ENCODE data around the gene CGREF1. TPM values are rescaled to one million over a fixed set of nuclear protein-coding genes. Genes with fewer than 3 reads are reported as not detected.

Gene CGREF1
- total and polyA plus RNA-seq, 2 donors (not counting 3 experiments of a cell fraction or from before 2014, with no cell fraction given): 2.9 to 5.8 TPM

DNA sequence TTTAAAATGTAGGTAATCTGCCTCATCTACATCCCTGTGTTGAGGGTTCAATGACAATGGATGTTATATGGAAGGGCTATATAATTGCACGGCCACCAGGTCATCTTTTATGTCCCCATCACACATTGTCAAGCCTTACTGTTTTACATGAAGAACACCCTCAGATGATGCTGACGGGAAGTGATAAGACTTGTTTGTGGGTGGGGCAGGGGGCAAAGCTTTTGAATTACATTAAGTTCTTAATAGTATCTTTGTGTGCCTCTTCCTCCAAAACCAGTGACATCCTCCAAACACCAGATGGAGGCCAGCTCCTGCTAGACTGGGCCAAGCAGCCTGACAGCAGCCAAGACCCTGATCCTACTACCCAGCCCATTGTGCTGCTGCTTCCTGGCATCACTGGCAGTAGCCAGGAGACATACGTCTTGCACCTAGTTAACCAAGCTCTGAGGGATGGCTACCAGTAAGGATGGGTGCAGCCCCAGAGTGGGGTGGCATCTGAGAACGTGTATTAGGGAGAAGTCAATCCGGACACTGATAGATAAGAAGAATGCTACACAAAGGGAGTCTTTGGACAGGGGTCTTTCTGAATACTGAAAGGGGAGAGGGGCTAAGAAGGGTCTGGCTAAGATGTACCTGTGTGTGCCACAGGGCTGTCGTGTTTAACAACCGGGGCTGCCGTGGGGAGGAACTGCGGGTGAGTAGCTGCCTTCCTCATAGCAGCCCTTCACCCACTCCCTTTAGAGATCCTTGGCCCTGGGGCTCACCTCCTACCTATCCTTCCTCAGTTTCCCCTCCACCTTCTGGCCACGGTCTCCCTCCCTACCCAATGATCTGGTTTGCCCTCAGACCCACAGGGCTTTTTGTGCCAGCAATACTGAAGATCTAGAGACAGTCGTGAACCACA, 10.0 kb upstream of the CGREF1 start:
- H4K20me1 ChIP-seq (replicated peaks; ENCODE audit: control insufficient read depth, extremely low read depth, insufficient read depth, low read length): no peaks in the 10 kb centered on the region
- H3K36me3 ChIP-seq (ENCODE audit: control insufficient read depth in 2 of 2, extremely low read depth in 1 of 2, insufficient read depth in 2 of 2, low read length in 2 of 2): peaks cover 6 to 27% of the 10 kb centered on the region in 2 experiments
- H3K4me1 ChIP-seq (ENCODE audit: control insufficient read depth, extremely low read depth, insufficient read depth, low read length): peaks cover 10% of the 10 kb centered on the region
- ChIA-PET CTCF (interaction anchor here (0.8 to 1.2 kb wide), 2 partner anchors 10 to 41 kb away, joined by 3 read pairs; partner anchors contain the start of gene CGREF1), POLR2A (no interaction called here)
- FAIRE-seq (no peak), DNase-seq (ENCODE audit: low read depth, low spot score) (no peak)
- no peaks in the 10 kb centered on the region for H3K9me1 ChIP-seq (replicated peaks; ENCODE audit: control insufficient read depth, extremely low read depth, insufficient read depth, low read length)
- TF ChIP-seq, protein P1, sequence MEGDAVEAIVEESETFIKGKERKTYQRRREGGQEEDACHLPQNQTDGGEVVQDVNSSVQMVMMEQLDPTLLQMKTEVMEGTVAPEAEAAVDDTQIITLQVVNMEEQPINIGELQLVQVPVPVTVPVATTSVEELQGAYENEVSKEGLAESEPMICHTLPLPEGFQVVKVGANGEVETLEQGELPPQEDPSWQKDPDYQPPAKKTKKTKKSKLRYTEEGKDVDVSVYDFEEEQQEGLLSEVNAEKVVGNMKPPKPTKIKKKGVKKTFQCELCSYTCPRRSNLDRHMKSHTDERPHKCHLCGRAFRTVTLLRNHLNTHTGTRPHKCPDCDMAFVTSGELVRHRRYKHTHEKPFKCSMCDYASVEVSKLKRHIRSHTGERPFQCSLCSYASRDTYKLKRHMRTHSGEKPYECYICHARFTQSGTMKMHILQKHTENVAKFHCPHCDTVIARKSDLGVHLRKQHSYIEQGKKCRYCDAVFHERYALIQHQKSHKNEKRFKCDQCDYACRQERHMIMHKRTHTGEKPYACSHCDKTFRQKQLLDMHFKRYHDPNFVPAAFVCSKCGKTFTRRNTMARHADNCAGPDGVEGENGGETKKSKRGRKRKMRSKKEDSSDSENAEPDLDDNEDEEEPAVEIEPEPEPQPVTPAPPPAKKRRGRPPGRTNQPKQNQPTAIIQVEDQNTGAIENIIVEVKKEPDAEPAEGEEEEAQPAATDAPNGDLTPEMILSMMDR (IDR thresholded peaks at IDR 0.05; ENCODE audit: extremely low read depth in 1 of 2, insufficient read depth in 1 of 2, low read depth in 1 of 2, low read length in 2 of 2): no peak
- no peak for TF ChIP-seq POLR2AphosphoS5 (IDR thresholded peaks at IDR 0.05; ENCODE audit: insufficient read depth, low read depth, low read length)
- TF ChIP-seq GATA2 (IDR thresholded peaks at IDR 0.05; ENCODE audit: insufficient read depth, insufficient read length, low read depth, low read length): no peak
- TF ChIP-seq JUN (IDR thresholded peaks at IDR 0.05; ENCODE audit: borderline replicate concordance, insufficient read depth, insufficient read length, low read depth): no peak
- TF ChIP-seq MYC (IDR thresholded peaks at IDR 0.05; ENCODE audit: low read depth, low read length): no peak
- TF ChIP-seq, protein P2, sequence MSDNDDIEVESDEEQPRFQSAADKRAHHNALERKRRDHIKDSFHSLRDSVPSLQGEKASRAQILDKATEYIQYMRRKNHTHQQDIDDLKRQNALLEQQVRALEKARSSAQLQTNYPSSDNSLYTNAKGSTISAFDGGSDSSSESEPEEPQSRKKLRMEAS (IDR thresholded peaks at IDR 0.05; ENCODE audit: insufficient read depth, insufficient read length): no peak
- no peak for TF ChIP-seq FOS (IDR thresholded peaks at IDR 0.05; ENCODE audit: borderline replicate concordance, insufficient read depth, low read length)
- H3K79me2 ChIP-seq (ENCODE audit: control insufficient read depth, insufficient read depth, low read length): peaks cover 14% of the 10 kb centered on the region
- intact Hi-C loops (cut with micrococcal nuclease): no loop called here
- H3K9me3 ChIP-seq (replicated peaks; ENCODE audit: control insufficient read depth, insufficient read depth, low read length): no peaks in the 10 kb centered on the region
- H2AFZ ChIP-seq (ENCODE audit: low read depth, low read length): no peak overlapping the region
- dilution Hi-C loops (cut with MboI; ENCODE audit: extremely low pct_ligation_motif_present, low sequenced_read_pairs): no loop called here
- no peak overlapping the region for H3K4me3 ChIP-seq (replicated peaks in 1 of 3; ENCODE audit: insufficient read depth in 1 of 3, low read depth in 1 of 3, low read length in 3 of 3)
- H3K27ac ChIP-seq (ENCODE audit: insufficient read depth, low read depth, low read length): no peak overlapping the region
- no peak overlapping the region for H3K4me2 ChIP-seq (ENCODE audit: insufficient read depth, low read length)
- BruUV-seq (replicated peaks): no TSS peak
- H3K9ac ChIP-seq (replicated peaks; ENCODE audit: extremely low read depth, insufficient read depth, low read length): no peak overlapping the region
- no peaks in the 10 kb centered on the region for H3K27me3 ChIP-seq (ENCODE audit: control insufficient read depth in 2 of 2, insufficient read depth in 2 of 2, low read length in 2 of 2)

Data from endothelial cell of umbilical vein (primary cell).